HUES64 (cell line): Measurements from ENCODE around the gene NFATC4.
"Not testable (repeated sequence)": the region's sequence is repeated elsewhere in the genome, so short reads cannot be mapped to it uniquely, and the experiment has no call there.

Experiments used
- H3K27ac ChIP-seq: 2 replicates; pipeline ENCODE4 v1.7.0; 2013; ENCODE audit warnings: low read depth, low read length, inconsistent platforms
- H3K27me3 ChIP-seq: 2 replicates; pipeline ENCODE4 v1.6.1; 2013; ENCODE audit warnings: mild to moderate bottlenecking, low read length; ENCODE audit not compliant: insufficient read depth
- H3K36me3 ChIP-seq: 2 replicates; pipeline ENCODE4 v1.6.1; 2013; ENCODE audit warnings: mild to moderate bottlenecking, low read length; ENCODE audit not compliant: insufficient read depth
- H3K4me1 ChIP-seq: 2 replicates; pipeline ENCODE4 v1.6.1; 2013; ENCODE audit warnings: mild to moderate bottlenecking, low read length, moderate library complexity; ENCODE audit not compliant: insufficient read depth
- H3K4me3 ChIP-seq: 2 replicates; pipeline ENCODE4 v1.5.1; 2013; ENCODE audit warnings: mild to moderate bottlenecking, low read length, moderate library complexity
- H3K9ac ChIP-seq: 2 replicates; pipeline ENCODE4 v1.6.1; 2013; ENCODE audit warnings: mild to moderate bottlenecking, low read depth, low read length
- H3K9me3 ChIP-seq: 2 replicates; pipeline ENCODE4 v1.6.1; 2013; ENCODE audit warnings: low read depth, low read length; ENCODE audit not compliant: insufficient read depth
- WGBS: fragments of 150-250, 120-280 bp; methylation state at CpG from one replicate; pipeline ENCODE4 v1.1.7; 2013; ENCODE audit warnings: missing lambda C conversion rate; 5-methylcytosine and 5-hydroxymethylcytosine counted together

The NFATC4 gene

GRCh38 chr14:24340606-24341005 lies 27.4 kb upstream of the NFATC4 start:
- 91% methylated on average over 1 of the region's 1 CpG for WGBS
- H3K27ac ChIP-seq: no peak overlapping the region
- no peak overlapping the region for H3K4me3 ChIP-seq
- peaks cover 86% of the 10 kb centered on the region for H3K27me3 ChIP-seq
- no peaks in the 10 kb centered on the region for H3K9me3 ChIP-seq
- H3K36me3 ChIP-seq: no peaks in the 10 kb centered on the region
- H3K4me1 ChIP-seq: no peaks in the 10 kb centered on the region
- no peak overlapping the region for H3K9ac ChIP-seq

- Histone ChIP-seq H3K27ac (no peak overlapping the region), H3K9me3 (no peaks in the 10 kb centered on the region), H3K36me3 (no peaks in the 10 kb centered on the region), H3K27me3 (peaks cover 63% of the 10 kb centered on the region), H3K4me3 (no peak overlapping the region), H3K4me1 (no peaks in the 10 kb centered on the region), H3K9ac (no peak overlapping the region)
- 95% methylated on average over 4 of the region's 4 CpGs for WGBS
Measured at GRCh38 chr14:24342889-24343288, 25.1 kb upstream of the NFATC4 start.

GRCh38 chr14:24343795-24344660 lies 24.0 kb upstream of the NFATC4 start:
- WGBS: 83% methylated on average over 7 of the region's 7 CpGs
- H3K36me3 ChIP-seq: no peaks in the 10 kb centered on the region
- H3K4me1 ChIP-seq: no peaks in the 10 kb centered on the region
- no peaks in the 10 kb centered on the region for H3K9me3 ChIP-seq
- H3K27me3 ChIP-seq: peaks cover 53% of the 10 kb centered on the region
- no peak overlapping the region for H3K9ac ChIP-seq
- no peak overlapping the region for H3K4me3 ChIP-seq
- no peak overlapping the region for H3K27ac ChIP-seq

- peaks cover 54% of the 10 kb centered on the region for H3K27me3 ChIP-seq
Measured at GRCh38 chr14:24347134-24347533, 20.9 kb upstream of the NFATC4 start.

GRCh38 chr14:24348186-24348585 lies 19.8 kb upstream of the NFATC4 start:
- H3K27ac ChIP-seq: no peak overlapping the region
- no peaks in the 10 kb centered on the region for H3K4me1 ChIP-seq
- no peak overlapping the region for H3K4me3 ChIP-seq
- no peaks in the 10 kb centered on the region for H3K36me3 ChIP-seq
- no peaks in the 10 kb centered on the region for H3K9me3 ChIP-seq
- H3K9ac ChIP-seq: no peak overlapping the region
- WGBS: 95% methylated on average over 2 of the region's 2 CpGs
- H3K27me3 ChIP-seq: peaks cover 49% of the 10 kb centered on the region

More at GRCh38 chr14:24347134-24347533, 20.9 kb upstream of the NFATC4 start:
- H3K36me3 ChIP-seq: no peaks in the 10 kb centered on the region
- no peaks in the 10 kb centered on the region for H3K4me1 ChIP-seq
- no peak overlapping the region for H3K27ac ChIP-seq
- no peak overlapping the region for H3K9ac ChIP-seq
- H3K4me3 ChIP-seq: no peak overlapping the region
- no peaks in the 10 kb centered on the region for H3K9me3 ChIP-seq
- 40% methylated on average over 1 of the region's 1 CpG for WGBS

- 66% methylated on average over 5 of the region's 5 CpGs for WGBS
- H3K9ac ChIP-seq: no peak overlapping the region
- H3K27ac ChIP-seq: no peak overlapping the region
- H3K9me3 ChIP-seq: no peaks in the 10 kb centered on the region
- peaks cover 43% of the 10 kb centered on the region for H3K27me3 ChIP-seq
- no peaks in the 10 kb centered on the region for H3K4me1 ChIP-seq
- H3K4me3 ChIP-seq: no peak overlapping the region
- no peaks in the 10 kb centered on the region for H3K36me3 ChIP-seq
Measured at GRCh38 chr14:24349742-24350141, 18.2 kb upstream of the NFATC4 start.

- Histone ChIP-seq H3K27me3 (peaks cover 40% of the 10 kb centered on the region), H3K27ac (no peak overlapping the region)
Measured at GRCh38 chr14:24351517-24351916, 16.5 kb upstream of the NFATC4 start.

GRCh38 chr14:24353559-24354481 lies 14.2 kb upstream of the NFATC4 start:
- no peak overlapping the region for H3K9ac ChIP-seq
- H3K36me3 ChIP-seq: no peaks in the 10 kb centered on the region
- no peaks in the 10 kb centered on the region for H3K4me1 ChIP-seq
- WGBS: 94% methylated on average over 3 of the region's 5 CpGs
- no peaks in the 10 kb centered on the region for H3K9me3 ChIP-seq
- H3K27ac ChIP-seq: no peak overlapping the region
- H3K27me3 ChIP-seq: peaks cover 47% of the 10 kb centered on the region
- no peak overlapping the region for H3K4me3 ChIP-seq

More at GRCh38 chr14:24351517-24351916, 16.5 kb upstream of the NFATC4 start:
- H3K36me3 ChIP-seq: no peaks in the 10 kb centered on the region
- no peak overlapping the region for H3K9ac ChIP-seq
- H3K9me3 ChIP-seq: no peaks in the 10 kb centered on the region
- no peaks in the 10 kb centered on the region for H3K4me1 ChIP-seq
- WGBS: 35% methylated on average over 4 of the region's 4 CpGs
- no peak overlapping the region for H3K4me3 ChIP-seq

- H3K27ac ChIP-seq, H3K9me3 ChIP-seq, H3K9ac ChIP-seq, H3K4me3 ChIP-seq, H3K36me3 ChIP-seq, H3K4me1 ChIP-seq: not testable (repeated sequence)
- 91% methylated on average over 3 of the region's 3 CpGs for WGBS
- H3K27me3 ChIP-seq: peaks cover 42% of the 10 kb centered on the region
Measured at GRCh38 chr14:24354482-24354825, 13.5 kb upstream of the NFATC4 start.

- H3K27ac ChIP-seq: no peak overlapping the region
- H3K4me1 ChIP-seq: no peaks in the 10 kb centered on the region
- no peaks in the 10 kb centered on the region for H3K36me3 ChIP-seq
- H3K27me3 ChIP-seq: peaks cover 40% of the 10 kb centered on the region
- WGBS: 89% methylated on average over 4 of the region's 7 CpGs
- H3K4me3 ChIP-seq: no peak overlapping the region
- H3K9me3 ChIP-seq: no peaks in the 10 kb centered on the region
- no peak overlapping the region for H3K9ac ChIP-seq
Measured at GRCh38 chr14:24355009-24355408, 13.0 kb upstream of the NFATC4 start.

- H3K27me3 ChIP-seq: peaks cover 31% of the 10 kb centered on the region
- no peaks in the 10 kb centered on the region for H3K4me1 ChIP-seq
- H3K36me3 ChIP-seq: no peaks in the 10 kb centered on the region
- no peak overlapping the region for H3K9ac ChIP-seq
- H3K27ac ChIP-seq: no peak overlapping the region
- H3K9me3 ChIP-seq: no peaks in the 10 kb centered on the region
- 87% methylated on average over 4 of the region's 4 CpGs for WGBS
- H3K4me3 ChIP-seq: no peak overlapping the region
Measured at GRCh38 chr14:24356208-24356607, 11.8 kb upstream of the NFATC4 start.
